ENCODE measurements around the gene GPATCH8. TPM values are rescaled to one million over a fixed set of nuclear protein-coding genes. Genes with fewer than 3 reads are reported as not detected.

Gene GPATCH8
- total RNA-seq, 4 donors from 2014 or later: 55.1 to 71.2 (median 59.8) TPM

- H3K36me3 ChIP-seq: peaks cover 0 to 7% (median 0%) of the 10 kb centered on the region in 3 donors
- WGBS, 2 donors: 4 to 5% methylated on average over 26 of the region's 26 CpGs
- H3K27ac ChIP-seq: no peak overlapping the region
Observed at GRCh38 chr17:44384823-44385286, 118.4 kb downstream of the GPATCH8 start.

DNA sequence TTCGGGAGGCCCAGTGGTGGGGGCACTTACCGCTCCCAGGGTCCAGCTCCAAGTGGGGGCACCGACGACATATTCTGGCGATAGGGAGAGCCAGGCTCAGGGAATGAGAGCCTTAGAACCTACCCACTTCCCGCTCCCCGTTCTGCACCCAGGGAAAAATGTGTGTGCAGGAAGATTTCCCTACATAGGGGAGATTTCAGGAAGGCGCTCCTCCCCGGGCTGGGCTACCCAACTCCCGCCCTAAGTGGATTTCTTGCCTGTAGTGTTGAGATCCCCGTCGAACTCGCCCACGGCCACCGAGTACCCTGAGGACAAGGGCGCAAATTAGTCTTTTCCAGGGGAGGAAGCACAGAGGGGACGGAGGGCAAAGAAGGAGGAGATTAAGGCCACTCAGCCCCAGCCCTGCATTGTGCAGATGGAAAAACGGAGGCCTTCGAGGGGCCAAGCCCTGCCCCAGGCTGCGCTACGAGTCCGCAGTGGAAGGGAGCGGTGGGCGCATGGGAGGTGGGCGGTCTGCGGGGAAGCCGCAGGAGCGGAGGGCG, 118.9 kb downstream of the GPATCH8 start:
- Histone ChIP-seq H3K27ac (no peak overlapping the region), H3K27me3 (peaks cover 0 to 16% of the 10 kb centered on the region in 2 donors), H3K9me3 (no peaks in the 10 kb centered on the region), H3K4me1 (peaks cover 0 to 21% (median 14%) of the 10 kb centered on the region in 4 donors), H3K36me3 (peaks cover 0 to 2% (median 0%) of the 10 kb centered on the region in 3 donors), H3K4me3 (peak overlapping the region in 2 of 4 donors; percentile 24 to 59)
- DNase-seq (ENCODE audit: low spot score in 2 of 2): no peak
- WGBS, 2 donors: 27 to 28% methylated on average over 25 of the region's 29 CpGs
- TF ChIP-seq, protein P1, sequence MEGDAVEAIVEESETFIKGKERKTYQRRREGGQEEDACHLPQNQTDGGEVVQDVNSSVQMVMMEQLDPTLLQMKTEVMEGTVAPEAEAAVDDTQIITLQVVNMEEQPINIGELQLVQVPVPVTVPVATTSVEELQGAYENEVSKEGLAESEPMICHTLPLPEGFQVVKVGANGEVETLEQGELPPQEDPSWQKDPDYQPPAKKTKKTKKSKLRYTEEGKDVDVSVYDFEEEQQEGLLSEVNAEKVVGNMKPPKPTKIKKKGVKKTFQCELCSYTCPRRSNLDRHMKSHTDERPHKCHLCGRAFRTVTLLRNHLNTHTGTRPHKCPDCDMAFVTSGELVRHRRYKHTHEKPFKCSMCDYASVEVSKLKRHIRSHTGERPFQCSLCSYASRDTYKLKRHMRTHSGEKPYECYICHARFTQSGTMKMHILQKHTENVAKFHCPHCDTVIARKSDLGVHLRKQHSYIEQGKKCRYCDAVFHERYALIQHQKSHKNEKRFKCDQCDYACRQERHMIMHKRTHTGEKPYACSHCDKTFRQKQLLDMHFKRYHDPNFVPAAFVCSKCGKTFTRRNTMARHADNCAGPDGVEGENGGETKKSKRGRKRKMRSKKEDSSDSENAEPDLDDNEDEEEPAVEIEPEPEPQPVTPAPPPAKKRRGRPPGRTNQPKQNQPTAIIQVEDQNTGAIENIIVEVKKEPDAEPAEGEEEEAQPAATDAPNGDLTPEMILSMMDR (IDR thresholded peaks at IDR 0.05): no peak
- TF ChIP-seq EP300 (IDR thresholded peaks at IDR 0.05) (no peak), POLR2A (IDR thresholded peaks at IDR 0.05) (no peak)

More at GRCh38 chr17:44384823-44385286, 118.4 kb downstream of the GPATCH8 start:
- DNase-seq (ENCODE audit: low spot score in 2 of 2): no peak
- Histone ChIP-seq H3K4me1 (peaks cover 0 to 24% (median 14%) of the 10 kb centered on the region in 4 donors), H3K9me3 (no peaks in the 10 kb centered on the region), H3K27me3 (peaks cover 0 to 16% of the 10 kb centered on the region in 2 donors), H3K4me3 (peak overlapping the region; percentile 24 to 59 (median 51))
- TF ChIP-seq POLR2A (IDR thresholded peaks at IDR 0.05) (no peak), EP300 (IDR thresholded peaks at IDR 0.05) (no peak)
- TF ChIP-seq, protein P1 (IDR thresholded peaks at IDR 0.05): no peak

GRCh38 chr17:44383861-44384260, 119.3 kb downstream of the GPATCH8 start:
- Histone ChIP-seq H3K27ac (no peak overlapping the region), H3K9me3 (no peaks in the 10 kb centered on the region), H3K27me3 (peaks cover 0 to 16% of the 10 kb centered on the region in 2 donors), H3K4me3 (no peak overlapping the region), H3K36me3 (no peaks in the 10 kb centered on the region), H3K4me1 (peaks cover 0 to 19% (median 14%) of the 10 kb centered on the region in 4 donors)
- DNase-seq (ENCODE audit: low spot score in 2 of 2): no peak
- 71 to 75% methylated on average over 16 of the region's 16 CpGs for WGBS, 2 donors
- TF ChIP-seq POLR2A (IDR thresholded peaks at IDR 0.05) (no peak), EP300 (IDR thresholded peaks at IDR 0.05) (no peak)
- TF ChIP-seq, protein P1 (IDR thresholded peaks at IDR 0.05): no peak

DNA sequence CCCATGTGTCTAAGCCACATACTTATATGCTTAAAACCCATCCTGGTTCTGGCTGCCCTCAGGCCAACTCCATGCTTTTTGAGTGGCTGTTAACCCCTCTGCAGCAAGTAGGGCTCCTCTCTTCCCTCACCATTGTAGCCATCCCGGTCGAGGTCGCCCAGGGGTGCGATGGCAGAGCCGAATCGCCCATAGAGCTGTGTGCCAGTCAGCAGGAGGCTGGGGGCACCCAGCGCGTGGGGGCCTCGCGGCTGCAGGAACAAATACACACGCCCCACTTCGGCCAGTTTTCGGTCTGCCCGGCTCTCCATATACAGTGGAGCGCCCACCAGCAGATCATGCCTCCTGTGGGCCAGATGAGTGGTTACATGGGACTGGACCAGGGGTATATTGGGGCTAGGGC, 119.8 kb downstream of the GPATCH8 start:
- TF ChIP-seq EP300 (IDR thresholded peaks at IDR 0.05): no peak
- TF ChIP-seq, protein P1 (IDR thresholded peaks at IDR 0.05): no peak
- TF ChIP-seq POLR2A (IDR thresholded peaks at IDR 0.05): no peak
- 87 to 94% methylated on average over 6 to 11 of the region's 15 CpGs for WGBS, 2 donors
- no peak overlapping the region for H3K4me3 ChIP-seq
- no peaks in the 10 kb centered on the region for H3K36me3 ChIP-seq
- no peaks in the 10 kb centered on the region for H3K9me3 ChIP-seq
- peaks cover 0 to 16% of the 10 kb centered on the region in 2 donors for H3K27me3 ChIP-seq
- H3K4me1 ChIP-seq: peaks cover 0 to 19% (median 14%) of the 10 kb centered on the region in 4 donors
- H3K27ac ChIP-seq: no peak overlapping the region
- DNase-seq (ENCODE audit: low spot score in 2 of 2): no peak

DNA sequence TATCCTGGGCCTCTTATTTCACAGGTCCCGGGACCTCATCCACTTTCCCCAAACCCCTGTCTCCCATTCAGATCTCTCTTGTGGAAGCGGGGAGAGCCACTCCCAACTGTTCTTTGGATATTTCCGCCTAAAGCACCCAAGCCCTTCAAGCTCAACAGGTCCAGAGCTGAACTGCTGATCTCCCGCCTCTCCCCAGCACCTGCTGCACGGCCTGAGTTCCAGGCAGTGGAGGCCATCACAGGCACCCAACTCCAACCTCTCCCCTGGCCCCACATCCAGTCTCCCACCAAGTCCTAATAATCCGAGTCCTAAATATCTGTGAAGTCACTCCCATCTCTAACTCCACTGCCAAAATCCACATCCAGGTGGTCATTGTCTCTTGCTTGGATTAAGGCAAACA, 120.3 kb downstream of the GPATCH8 start:
- Histone ChIP-seq H3K36me3 (no peaks in the 10 kb centered on the region), H3K27me3 (peaks cover 0 to 16% of the 10 kb centered on the region in 2 donors), H3K4me3 (no peak overlapping the region), H3K4me1 (peaks cover 0 to 19% (median 14%) of the 10 kb centered on the region in 4 donors), H3K27ac (no peak overlapping the region), H3K9me3 (no peaks in the 10 kb centered on the region)
- no peak for DNase-seq (ENCODE audit: low spot score in 2 of 2)
- TF ChIP-seq, protein P1 (IDR thresholded peaks at IDR 0.05): no peak
- TF ChIP-seq POLR2A (IDR thresholded peaks at IDR 0.05) (no peak), EP300 (IDR thresholded peaks at IDR 0.05) (no peak)
- WGBS, 2 donors: 83 to 84% methylated on average over 6 of the region's 6 CpGs
